HepG2 (cell line): ENCODE results near the gene RNASE8. TPM values are rescaled to one million over a fixed set of nuclear protein-coding genes. Genes with fewer than 3 reads are reported as not detected.

Experiments used
- ARNTL ChIP-seq: sonication (generic); formaldehyde crosslinking; IDR thresholded peaks from 2 replicates; pipeline ENCODE4 v1.4.0; 2020; ENCODE audit warnings: mild to moderate bottlenecking, missing genetic modification reagents
- CAMTA2 ChIP-seq: sonication (generic); formaldehyde crosslinking; IDR thresholded peaks from 2 replicates; pipeline ENCODE4 v1.4.0; 2020; ENCODE audit warnings: mild to moderate bottlenecking, missing genetic modification reagents, borderline replicate concordance
- CBX1 ChIP-seq: IDR thresholded peaks from one replicate; pipeline ENCODE4 v1.6.1; 2016; ENCODE audit warnings: antibody characterized with exemption, low read depth
- CREB1 ChIP-seq, 2 experiments: fragments of 450-650 bp in 1 of 2; IDR thresholded peaks; 2 replicates each; pipeline ENCODE4 v1.6.1; 2016 to 2017; ENCODE audit warnings: control low read depth in 1 of 2, mild to moderate bottlenecking in 1 of 2, missing compliant biosample characterization in 1 of 2, missing genetic modification characterization in 1 of 2
- DRAP1 ChIP-seq: IDR thresholded peaks from 2 replicates; pipeline ENCODE4 v1.6.1; 2016; ENCODE audit warnings: missing genetic modification reagents, missing compliant biosample characterization
- EED ChIP-seq: sonication (generic); formaldehyde crosslinking; IDR thresholded peaks from 2 replicates; pipeline ENCODE4 v1.5.0; 2020; ENCODE audit warnings: mild to moderate bottlenecking, missing genetic modification reagents
- FOXM1 ChIP-seq: sonication (generic); formaldehyde crosslinking; IDR thresholded peaks from 2 replicates; pipeline ENCODE4 v1.5.0; 2020; ENCODE audit warnings: missing genetic modification reagents
- FOXO1 ChIP-seq: sonication (generic); formaldehyde crosslinking; IDR thresholded peaks from 2 replicates; pipeline ENCODE4 v1.4.0; 2020; ENCODE audit warnings: missing genetic modification reagents
- HMGA1 ChIP-seq: sonication (generic); formaldehyde crosslinking; conservative IDR thresholded peaks from 2 replicates; pipeline ENCODE4 v1.4.0; 2020; ENCODE audit warnings: missing genetic modification reagents
- HNRNPLL ChIP-seq: fragments of 200-400 bp; formaldehyde crosslinking; IDR thresholded peaks from 2 replicates; pipeline ENCODE4 v1.6.1; 2017; ENCODE audit warnings: mild to moderate bottlenecking, low read depth, low read length; ENCODE audit not compliant: poor library complexity, severe bottlenecking
- HOXA5 ChIP-seq: sonication (generic); formaldehyde crosslinking; IDR thresholded peaks from 2 replicates; pipeline ENCODE4 v1.4.0; 2020; ENCODE audit warnings: missing genetic modification reagents
- JARID2 ChIP-seq: sonication (generic); formaldehyde crosslinking; IDR thresholded peaks from 2 replicates; pipeline ENCODE4 v1.8.1; 2023; ENCODE audit warnings: missing genetic modification reagents, inconsistent platforms; ENCODE audit not compliant: insufficient replicate concordance
- KLF11 ChIP-seq: IDR thresholded peaks from 2 replicates; pipeline ENCODE4 v1.6.1; 2016; ENCODE audit warnings: missing compliant biosample characterization
- NCOA5 ChIP-seq: sonication (generic); formaldehyde crosslinking; IDR thresholded peaks from 2 replicates; pipeline ENCODE4 v1.4.0; 2020; ENCODE audit warnings: missing genetic modification reagents
- NFE2 ChIP-seq: sonication (generic); formaldehyde crosslinking; IDR thresholded peaks from 2 replicates; pipeline ENCODE4 v1.4.0; 2020; ENCODE audit warnings: missing genetic modification reagents
- RBAK ChIP-seq: sonication (generic); formaldehyde crosslinking; IDR thresholded peaks from 2 replicates; pipeline ENCODE4 v1.5.1; 2020; ENCODE audit warnings: mild to moderate bottlenecking, missing genetic modification reagents
- RCOR2 ChIP-seq: IDR thresholded peaks from 2 replicates; pipeline ENCODE4 v1.6.1; 2016; ENCODE audit warnings: missing biosample characterization, missing genetic modification reagents
- RXRA ChIP-seq: sonication (generic); formaldehyde crosslinking; IDR thresholded peaks from 2 replicates; pipeline ENCODE4 v1.5.1; 2020; ENCODE audit warnings: missing genetic modification reagents
- ZNF343 ChIP-seq: sonication (generic); formaldehyde crosslinking; IDR thresholded peaks from 2 replicates; pipeline ENCODE4 v1.4.0; 2020; ENCODE audit warnings: mild to moderate bottlenecking, missing genetic modification reagents
- ZNF543 ChIP-seq: sonication (generic); formaldehyde crosslinking; IDR thresholded peaks from 2 replicates; pipeline ENCODE4 v1.4.0; 2020; ENCODE audit warnings: mild to moderate bottlenecking, missing genetic modification reagents
- ZNF569 ChIP-seq: sonication (generic); formaldehyde crosslinking; IDR thresholded peaks from 2 replicates; pipeline ENCODE4 v1.5.0; 2020; ENCODE audit warnings: mild to moderate bottlenecking, missing genetic modification reagents, moderate library complexity, borderline replicate concordance
- ZNF674 ChIP-seq: sonication (generic); formaldehyde crosslinking; IDR thresholded peaks from 2 replicates; pipeline ENCODE4 v1.5.0; 2020; ENCODE audit warnings: low read depth, mild to moderate bottlenecking, missing genetic modification reagents
- ZNF792 ChIP-seq: IDR thresholded peaks from 2 replicates; pipeline ENCODE4 v1.6.1; 2016
- polyA plus RNA-seq, 8 experiments: library from polyadenylated mRNA; depleted of rRNA in 3 of 8; stranded (reverse) in 7 of 8; unstranded in 1 of 8; fragments of >200 nt; fragmentation: Illumina TruSeq in 4 of 8; extraction: Trizol in 4 of 8; gene quantifications; 2 replicates each; pipeline versions ENCODE4 v1.2.1 to v1.2.3, GENCODE V29; 2011 to 2016; ENCODE audit warnings: low read depth in 4 of 8, missing spikeins in 1 of 8, mixed read lengths in 1 of 8; ENCODE audit not compliant: insufficient read depth in 1 of 8
- total RNA-seq, 5 experiments: library from RNA; depleted of rRNA; stranded (reverse); fragments of >200 nt; fragmentation: Illumina TruSeq; extraction: Trizol; gene quantifications; 2 replicates each; pipeline ENCODE4 v1.2.3, GENCODE V29; 2016; ENCODE audit warnings: low read depth in 1 of 5
- TF ChIP-seq, protein P1 (sequence below): sonication (generic); formaldehyde crosslinking; IDR thresholded peaks from 2 replicates; pipeline ENCODE4 v1.5.1; 2020; ENCODE audit warnings: mild to moderate bottlenecking, missing genetic modification reagents, borderline replicate concordance
- TF ChIP-seq, protein P2 (sequence below): sonication (generic); formaldehyde crosslinking; conservative IDR thresholded peaks from 2 replicates; pipeline ENCODE4 v1.8.1; 2023; ENCODE audit warnings: missing genetic modification reagents

Gene RNASE8
- total and polyA plus RNA-seq, 2 of the 13 experiments (the other 11 are each of a cell fraction or from before 2014, with no cell fraction given): not detected

DNA sequence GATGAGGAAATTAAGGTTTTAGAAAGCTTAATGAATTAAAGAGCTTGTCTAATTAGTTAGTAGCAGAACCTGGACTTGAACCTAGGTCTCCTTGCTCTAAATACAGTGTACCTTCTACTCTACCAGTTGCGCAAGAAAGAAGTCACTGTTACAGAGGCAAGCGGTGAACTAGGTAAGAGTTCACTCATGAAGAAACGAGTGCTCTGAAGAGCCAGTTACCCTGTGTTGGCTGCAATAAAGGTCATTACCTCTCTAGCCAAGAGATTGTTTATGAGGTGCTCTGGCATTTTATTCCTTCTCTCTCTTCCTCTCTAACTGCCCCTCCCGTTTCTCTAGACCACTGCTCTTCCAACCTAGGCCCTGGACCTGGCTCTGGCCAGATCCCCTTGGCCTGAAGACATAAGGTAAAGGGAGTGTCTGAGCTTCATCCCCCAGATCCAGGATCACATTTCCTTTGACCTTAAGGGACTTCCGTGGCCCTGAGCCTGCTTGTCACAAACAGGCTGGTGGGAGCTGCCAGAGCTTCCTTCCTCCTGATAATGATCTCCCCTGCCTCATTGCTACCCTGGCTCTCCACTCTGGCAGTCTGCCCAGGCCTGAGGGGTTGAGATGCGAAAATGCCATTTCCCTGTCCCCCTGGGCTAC is 13.5 kb upstream of the RNASE8 start (continued):
- no peak for TF ChIP-seq NCOA5 (CRISPR knock-in tag)
- TF ChIP-seq CREB1 (IDR thresholded peaks at IDR 0.05): no peak
- TF ChIP-seq CREB1 (CRISPR knock-in tag; IDR thresholded peaks at IDR 0.05): peak; percentile 57; the same call in 1 of the 2 replicates
- TF ChIP-seq ZNF792: no peak
- no peak for TF ChIP-seq ZNF343 (CRISPR knock-in tag)
- no peak for TF ChIP-seq JARID2 (CRISPR knock-in tag)
- no peak for TF ChIP-seq NFE2 (CRISPR knock-in tag)
- no peak for TF ChIP-seq RBAK
- TF ChIP-seq HMGA1 (CRISPR knock-in tag): no peak
- TF ChIP-seq HOXA5 (CRISPR knock-in tag): no peak
- no peak for TF ChIP-seq ZNF674 (CRISPR knock-in tag)
- peak; percentile 91 for TF ChIP-seq RCOR2 (CRISPR knock-in tag)
- TF ChIP-seq, protein P1, sequence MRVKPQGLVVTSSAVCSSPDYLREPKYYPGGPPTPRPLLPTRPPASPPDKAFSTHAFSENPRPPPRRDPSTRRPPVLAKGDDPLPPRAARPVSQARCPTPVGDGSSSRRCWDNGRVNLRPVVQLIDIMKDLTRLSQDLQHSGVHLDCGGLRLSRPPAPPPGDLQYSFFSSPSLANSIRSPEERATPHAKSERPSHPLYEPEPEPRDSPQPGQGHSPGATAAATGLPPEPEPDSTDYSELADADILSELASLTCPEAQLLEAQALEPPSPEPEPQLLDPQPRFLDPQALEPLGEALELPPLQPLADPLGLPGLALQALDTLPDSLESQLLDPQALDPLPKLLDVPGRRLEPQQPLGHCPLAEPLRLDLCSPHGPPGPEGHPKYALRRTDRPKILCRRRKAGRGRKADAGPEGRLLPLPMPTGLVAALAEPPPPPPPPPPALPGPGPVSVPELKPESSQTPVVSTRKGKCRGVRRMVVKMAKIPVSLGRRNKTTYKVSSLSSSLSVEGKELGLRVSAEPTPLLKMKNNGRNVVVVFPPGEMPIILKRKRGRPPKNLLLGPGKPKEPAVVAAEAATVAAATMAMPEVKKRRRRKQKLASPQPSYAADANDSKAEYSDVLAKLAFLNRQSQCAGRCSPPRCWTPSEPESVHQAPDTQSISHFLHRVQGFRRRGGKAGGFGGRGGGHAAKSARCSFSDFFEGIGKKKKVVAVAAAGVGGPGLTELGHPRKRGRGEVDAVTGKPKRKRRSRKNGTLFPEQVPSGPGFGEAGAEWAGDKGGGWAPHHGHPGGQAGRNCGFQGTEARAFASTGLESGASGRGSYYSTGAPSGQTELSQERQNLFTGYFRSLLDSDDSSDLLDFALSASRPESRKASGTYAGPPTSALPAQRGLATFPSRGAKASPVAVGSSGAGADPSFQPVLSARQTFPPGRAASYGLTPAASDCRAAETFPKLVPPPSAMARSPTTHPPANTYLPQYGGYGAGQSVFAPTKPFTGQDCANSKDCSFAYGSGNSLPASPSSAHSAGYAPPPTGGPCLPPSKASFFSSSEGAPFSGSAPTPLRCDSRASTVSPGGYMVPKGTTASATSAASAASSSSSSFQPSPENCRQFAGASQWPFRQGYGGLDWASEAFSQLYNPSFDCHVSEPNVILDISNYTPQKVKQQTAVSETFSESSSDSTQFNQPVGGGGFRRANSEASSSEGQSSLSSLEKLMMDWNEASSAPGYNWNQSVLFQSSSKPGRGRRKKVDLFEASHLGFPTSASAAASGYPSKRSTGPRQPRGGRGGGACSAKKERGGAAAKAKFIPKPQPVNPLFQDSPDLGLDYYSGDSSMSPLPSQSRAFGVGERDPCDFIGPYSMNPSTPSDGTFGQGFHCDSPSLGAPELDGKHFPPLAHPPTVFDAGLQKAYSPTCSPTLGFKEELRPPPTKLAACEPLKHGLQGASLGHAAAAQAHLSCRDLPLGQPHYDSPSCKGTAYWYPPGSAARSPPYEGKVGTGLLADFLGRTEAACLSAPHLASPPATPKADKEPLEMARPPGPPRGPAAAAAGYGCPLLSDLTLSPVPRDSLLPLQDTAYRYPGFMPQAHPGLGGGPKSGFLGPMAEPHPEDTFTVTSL (CRISPR knock-in tag): peak; percentile 61; the same call in 1 of the 2 replicates
- TF ChIP-seq CAMTA2: no peak
- no peak for TF ChIP-seq DRAP1 (CRISPR knock-in tag)
- peak; percentile 81; the same call in 1 of the 2 replicates for TF ChIP-seq RXRA (CRISPR knock-in tag)
- no peak for TF ChIP-seq EED (CRISPR knock-in tag)
- TF ChIP-seq ZNF543 (CRISPR knock-in tag): no peak
- no peak for TF ChIP-seq ARNTL
- no peak for TF ChIP-seq FOXM1 (CRISPR knock-in tag)
- TF ChIP-seq, protein P2, sequence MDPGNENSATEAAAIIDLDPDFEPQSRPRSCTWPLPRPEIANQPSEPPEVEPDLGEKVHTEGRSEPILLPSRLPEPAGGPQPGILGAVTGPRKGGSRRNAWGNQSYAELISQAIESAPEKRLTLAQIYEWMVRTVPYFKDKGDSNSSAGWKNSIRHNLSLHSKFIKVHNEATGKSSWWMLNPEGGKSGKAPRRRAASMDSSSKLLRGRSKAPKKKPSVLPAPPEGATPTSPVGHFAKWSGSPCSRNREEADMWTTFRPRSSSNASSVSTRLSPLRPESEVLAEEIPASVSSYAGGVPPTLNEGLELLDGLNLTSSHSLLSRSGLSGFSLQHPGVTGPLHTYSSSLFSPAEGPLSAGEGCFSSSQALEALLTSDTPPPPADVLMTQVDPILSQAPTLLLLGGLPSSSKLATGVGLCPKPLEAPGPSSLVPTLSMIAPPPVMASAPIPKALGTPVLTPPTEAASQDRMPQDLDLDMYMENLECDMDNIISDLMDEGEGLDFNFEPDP (CRISPR knock-in tag): no peak
- TF ChIP-seq FOXO1: no peak
- no peak for TF ChIP-seq HNRNPLL
- TF ChIP-seq ZNF569 (CRISPR knock-in tag): no peak
- no peak for TF ChIP-seq CBX1
- TF ChIP-seq KLF11 (CRISPR knock-in tag): no peak
